Sigmoid colon (tissue), 7 donors: ENCODE results near the gene HOXD1. TPM values are rescaled to one million over a fixed set of nuclear protein-coding genes. Genes with fewer than 3 reads are reported as not detected.

Experiments
- DNase-seq: peaks from one replicate; pipeline ENCODE4 v3.0.0-alpha.2; 2019
- H3K27ac ChIP-seq, 4 donors: fragments of 200-600 bp; sonication (generic); one replicate each; pipeline ENCODE4 v1.5.1; 2016 to 2019; ENCODE audit warnings: mild to moderate bottlenecking in 1 of 4
- H3K27me3 ChIP-seq, 3 donors: fragments of 200-600 bp; sonication (generic); one replicate each; pipeline ENCODE4 v1.5.1; 2019; ENCODE audit warnings: mild to moderate bottlenecking in 1 of 3
- H3K36me3 ChIP-seq, 4 donors: fragments of 200-600 bp; sonication (generic); one replicate each; pipeline ENCODE4 v1.5.1; 2016 to 2019
- H3K4me1 ChIP-seq, 4 donors: fragments of 200-600 bp; sonication (generic); one replicate each; pipeline ENCODE4 v1.5.1; 2017 to 2019
- H3K4me3 ChIP-seq, 4 donors: fragments of 200-600 bp; sonication (generic); one replicate each; pipeline ENCODE4 v1.5.1; 2017 to 2019; ENCODE audit warnings: mild to moderate bottlenecking in 2 of 4, moderate library complexity in 1 of 4
- H3K9me3 ChIP-seq, 4 donors: fragments of 200-600 bp in 3 of 4; sonication (generic) in 3 of 4; one replicate each; pipeline versions ENCODE4 v1.5.1 to v1.6.1; 2013 to 2019
- EP300 ChIP-seq, 4 donors: sonication (generic); formaldehyde crosslinking; IDR thresholded peaks; one replicate each; pipeline ENCODE4 v1.6.1; 2017; ENCODE audit warnings: antibody characterized with exemption in 4 of 4
- POLR2A ChIP-seq, 2 donors: fragments of 450-650 bp; IDR thresholded peaks; one replicate each; pipeline ENCODE4 v1.6.1; 2016; ENCODE audit warnings: antibody characterized with exemption in 2 of 2, mild to moderate bottlenecking in 2 of 2, moderate library complexity in 2 of 2
- POLR2AphosphoS5 ChIP-seq, 4 donors: sonication (generic); formaldehyde crosslinking; IDR thresholded peaks; one replicate each; pipeline ENCODE4 v1.6.1; 2017; ENCODE audit warnings: antibody characterized with exemption in 4 of 4
- WGBS, 2 donors: extraction: QIAGEN DNeasy Blood & Tissue Kit; methylation state at CpG; one replicate each; pipeline ENCODE4 v1.1.7; 2013; 5-methylcytosine and 5-hydroxymethylcytosine counted together
- intact Hi-C: fragments of 100-400 bp; cut with DNase I; formaldehyde crosslinking; loops from one replicate; pipeline ENCODE4 v1.15.1; 2023
- polyA plus RNA-seq, 3 donors: library from polyadenylated mRNA; stranded (reverse); fragments of 200-250 nt; gene quantifications; one replicate each; pipeline ENCODE4 v1.2.3, GENCODE V29; 2013
- total RNA-seq, 4 donors: library from RNA; depleted of rRNA; stranded (reverse); fragments of >200 nt; gene quantifications; one replicate each; pipeline ENCODE4 v1.1.0, GENCODE V29; 2016
- TF ChIP-seq, protein P1 (sequence below), 4 experiments: fragments of 450-650 bp in 3 of 4; fragments of 200-600 bp in 1 of 4; IDR thresholded peaks; one replicate each; pipeline ENCODE4 v1.5.1; 2016 to 2019; ENCODE audit warnings: antibody characterized with exemption in 4 of 4, mild to moderate bottlenecking in 3 of 4, moderate library complexity in 2 of 4
- donor health status: healthy with polysubstance abuse.
- donor health status: Bipolar disorder and iron deficiency.
- donor health status: healthy.

HOXD1 gene
- total and polyA plus RNA-seq, 7 donors: 0.16 to 4.2 (median 1.9) TPM; not detected in 1

DNA sequence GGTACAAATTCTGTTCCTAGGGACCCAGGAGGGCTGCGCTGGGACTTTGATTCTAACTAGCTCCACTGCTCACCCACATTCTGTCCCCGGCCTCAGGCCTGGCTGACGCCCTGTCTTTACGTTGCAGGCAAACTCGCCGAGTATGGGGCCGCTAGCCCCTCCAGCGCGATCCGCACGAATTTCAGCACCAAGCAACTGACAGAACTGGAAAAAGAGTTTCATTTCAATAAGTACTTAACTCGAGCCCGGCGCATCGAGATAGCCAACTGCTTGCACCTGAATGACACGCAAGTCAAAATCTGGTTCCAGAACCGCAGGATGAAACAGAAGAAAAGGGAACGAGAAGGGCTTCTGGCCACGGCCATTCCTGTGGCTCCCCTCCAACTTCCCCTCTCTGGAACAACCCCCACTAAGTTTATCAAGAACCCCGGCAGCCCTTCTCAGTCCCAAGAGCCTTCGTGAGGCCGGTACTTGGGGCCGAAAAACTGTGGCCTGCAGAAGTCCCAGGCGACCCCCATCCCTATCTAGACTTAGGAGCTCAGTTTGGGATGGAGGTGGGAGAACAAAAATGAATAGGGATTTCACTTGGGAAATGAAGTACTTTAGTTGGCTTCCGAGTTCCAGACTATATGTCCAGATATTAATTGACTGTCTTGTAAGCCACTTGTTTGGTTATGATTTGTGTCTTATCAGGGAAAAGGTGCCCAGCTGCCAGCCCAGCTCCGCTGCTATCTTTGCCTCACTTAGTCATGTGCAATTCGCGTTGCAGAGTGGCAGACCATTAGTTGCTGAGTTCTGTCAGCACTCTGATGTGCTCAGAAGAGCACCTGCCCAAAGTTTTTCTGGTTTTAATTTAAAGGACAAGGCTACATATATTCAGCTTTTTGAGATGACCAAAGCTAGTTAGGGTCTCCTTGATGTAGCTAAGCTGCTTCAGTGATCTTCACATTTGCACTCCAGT lies 1.5 kb downstream of the HOXD1 start:
- H3K27ac ChIP-seq: no peak overlapping the region
- WGBS, 2 donors: 16 to 22% methylated on average over 28 of the region's 28 CpGs
- no peak for TF ChIP-seq POLR2A (IDR thresholded peaks at IDR 0.05)
- TF ChIP-seq, protein P1, sequence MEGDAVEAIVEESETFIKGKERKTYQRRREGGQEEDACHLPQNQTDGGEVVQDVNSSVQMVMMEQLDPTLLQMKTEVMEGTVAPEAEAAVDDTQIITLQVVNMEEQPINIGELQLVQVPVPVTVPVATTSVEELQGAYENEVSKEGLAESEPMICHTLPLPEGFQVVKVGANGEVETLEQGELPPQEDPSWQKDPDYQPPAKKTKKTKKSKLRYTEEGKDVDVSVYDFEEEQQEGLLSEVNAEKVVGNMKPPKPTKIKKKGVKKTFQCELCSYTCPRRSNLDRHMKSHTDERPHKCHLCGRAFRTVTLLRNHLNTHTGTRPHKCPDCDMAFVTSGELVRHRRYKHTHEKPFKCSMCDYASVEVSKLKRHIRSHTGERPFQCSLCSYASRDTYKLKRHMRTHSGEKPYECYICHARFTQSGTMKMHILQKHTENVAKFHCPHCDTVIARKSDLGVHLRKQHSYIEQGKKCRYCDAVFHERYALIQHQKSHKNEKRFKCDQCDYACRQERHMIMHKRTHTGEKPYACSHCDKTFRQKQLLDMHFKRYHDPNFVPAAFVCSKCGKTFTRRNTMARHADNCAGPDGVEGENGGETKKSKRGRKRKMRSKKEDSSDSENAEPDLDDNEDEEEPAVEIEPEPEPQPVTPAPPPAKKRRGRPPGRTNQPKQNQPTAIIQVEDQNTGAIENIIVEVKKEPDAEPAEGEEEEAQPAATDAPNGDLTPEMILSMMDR (IDR thresholded peaks at IDR 0.05): no peak
- no peak for TF ChIP-seq EP300 (IDR thresholded peaks at IDR 0.05)
- TF ChIP-seq POLR2AphosphoS5 (IDR thresholded peaks at IDR 0.05): no peak
- H3K36me3 ChIP-seq: no peaks in the 10 kb centered on the region
- no peaks in the 10 kb centered on the region for H3K9me3 ChIP-seq
- intact Hi-C loops: no loop called here
- no peak for DNase-seq
- peak overlapping the region in 3 of 4 donors; percentile 50 to 55 (median 54) for H3K4me3 ChIP-seq
- peaks cover 35 to 97% (median 72%) of the 10 kb centered on the region in 3 donors for H3K27me3 ChIP-seq
- H3K4me1 ChIP-seq: peaks cover 0 to 30% (median 26%) of the 10 kb centered on the region in 4 donors

- 34 to 47% methylated on average over 1 of the region's 1 CpG for WGBS, 2 donors
- no peaks in the 10 kb centered on the region for H3K9me3 ChIP-seq
- peaks cover 0 to 29% (median 26%) of the 10 kb centered on the region in 4 donors for H3K4me1 ChIP-seq
- DNase-seq: no peak
- intact Hi-C loops: no loop called here
- peaks cover 35 to 89% (median 67%) of the 10 kb centered on the region in 3 donors for H3K27me3 ChIP-seq
- H3K36me3 ChIP-seq: no peaks in the 10 kb centered on the region
- TF ChIP-seq POLR2AphosphoS5 (IDR thresholded peaks at IDR 0.05) (no peak), EP300 (IDR thresholded peaks at IDR 0.05) (no peak), POLR2A (IDR thresholded peaks at IDR 0.05) (no peak)
- TF ChIP-seq, protein P1 (IDR thresholded peaks at IDR 0.05): no peak
- H3K27ac ChIP-seq: no peak overlapping the region
- no peak overlapping the region for H3K4me3 ChIP-seq
Measured at GRCh38 chr2:176192351-176192750, 3.9 kb downstream of the HOXD1 start.

DNA sequence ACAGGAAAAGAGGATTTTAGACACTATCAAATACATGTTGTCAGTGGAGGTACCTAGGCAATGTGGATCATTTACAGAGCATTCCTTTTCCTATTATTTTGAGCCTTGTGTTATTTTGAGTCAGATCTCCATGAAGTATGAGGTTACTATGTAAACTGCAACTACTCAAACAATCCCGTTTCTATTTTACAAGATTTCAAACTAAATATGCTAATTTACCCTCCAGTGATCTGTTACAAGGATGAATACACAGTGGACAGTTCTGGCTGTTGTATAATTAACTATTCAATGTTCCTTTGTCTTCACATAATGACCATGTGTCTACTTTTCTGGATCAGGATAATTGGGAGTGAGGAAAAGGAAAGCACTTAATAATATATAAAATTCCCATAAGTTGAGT lies 4.6 kb downstream of the HOXD1 start:
- no peak overlapping the region for H3K27ac ChIP-seq
- no peak for TF ChIP-seq POLR2A (IDR thresholded peaks at IDR 0.05)
- no peak overlapping the region for H3K4me3 ChIP-seq
- no peak for DNase-seq
- intact Hi-C loops: no loop called here
- no peaks in the 10 kb centered on the region for H3K36me3 ChIP-seq
- no peaks in the 10 kb centered on the region for H3K9me3 ChIP-seq
- peaks cover 35 to 87% (median 66%) of the 10 kb centered on the region in 3 donors for H3K27me3 ChIP-seq
- 6 to 25% methylated on average over 1 of the region's 1 CpG for WGBS, 2 donors
- H3K4me1 ChIP-seq: peaks cover 0 to 22% (median 19%) of the 10 kb centered on the region in 4 donors

DNA sequence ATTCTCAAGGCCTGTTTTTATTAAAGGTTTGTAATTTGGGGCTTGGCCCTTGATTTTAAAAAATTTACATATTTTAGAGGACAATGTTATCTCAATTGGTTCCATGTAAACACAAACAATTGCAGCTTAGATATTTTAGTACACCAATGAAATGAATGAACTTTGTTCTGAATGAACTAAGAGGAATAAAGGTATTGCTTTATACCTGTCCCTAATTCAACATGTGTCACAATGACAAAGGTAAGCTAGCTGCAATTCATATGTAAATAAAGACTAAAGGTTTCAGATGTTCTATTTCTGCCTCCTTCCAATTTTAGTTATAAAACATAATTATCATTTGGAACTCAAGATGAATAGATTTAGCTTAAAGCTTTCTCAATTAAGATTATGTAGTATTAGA lies 11.4 kb downstream of the HOXD1 start:
- Histone ChIP-seq H3K4me1 (no peaks in the 10 kb centered on the region), H3K9me3 (no peaks in the 10 kb centered on the region), H3K4me3 (no peak overlapping the region), H3K27me3 (peaks cover 0 to 19% (median under 1%) of the 10 kb centered on the region in 3 donors), H3K27ac (no peak overlapping the region), H3K36me3 (no peaks in the 10 kb centered on the region)
- TF ChIP-seq, protein P1 (IDR thresholded peaks at IDR 0.05): no peak
- no peak for TF ChIP-seq POLR2AphosphoS5 (IDR thresholded peaks at IDR 0.05)
- TF ChIP-seq EP300 (IDR thresholded peaks at IDR 0.05): no peak
- no peak for TF ChIP-seq POLR2A (IDR thresholded peaks at IDR 0.05)
- intact Hi-C loops: no loop called here
- DNase-seq: no peak

- intact Hi-C loops: no loop called here
Measured at GRCh38 chr2:176200971-176201370, 12.5 kb downstream of the HOXD1 start.

More at GRCh38 chr2:176200971-176201370, 12.5 kb downstream of the HOXD1 start:
- Histone ChIP-seq H3K27me3 (peaks cover 0 to 13% (median 0%) of the 10 kb centered on the region in 3 donors), H3K9me3 (no peaks in the 10 kb centered on the region), H3K4me3 (no peak overlapping the region), H3K27ac (no peak overlapping the region), H3K36me3 (no peaks in the 10 kb centered on the region), H3K4me1 (no peaks in the 10 kb centered on the region)
- 82 to 89% methylated on average over 21 of the region's 21 CpGs for WGBS, 2 donors
- TF ChIP-seq, protein P1 (IDR thresholded peaks at IDR 0.05): no peak
- TF ChIP-seq POLR2AphosphoS5 (IDR thresholded peaks at IDR 0.05): no peak
- no peak for TF ChIP-seq POLR2A (IDR thresholded peaks at IDR 0.05)
- no peak for TF ChIP-seq EP300 (IDR thresholded peaks at IDR 0.05)
- DNase-seq: no peak
